Measurements from ENCODE around the gene SYNJ1. TPM values are rescaled to one million over a fixed set of nuclear protein-coding genes. Genes with fewer than 3 reads are reported as not detected.
A peak's percentile ranks its signal among the peaks of the same experiment; 100 is the strongest.

SYNJ1 gene
- total RNA-seq, 6 experiments from 2014 or later, result 5.6 to 8.7 (median 6.9) TPM

- intact Hi-C loops (cut with DNase I), result no loop called here
- TF ChIP-seq CTCF (IDR thresholded peaks at IDR 0.05) (no peak), POLR2A (IDR thresholded peaks at IDR 0.05) (no peak)
- Histone ChIP-seq H3K4me3 (no peak overlapping the region), H3K9me3 (no peaks in the 10 kb centered on the region), H3K36me3 (peaks cover 0 to 33% (median 2%) of the 10 kb centered on the region in 4 donors), H3K4me1 (peaks cover 0 to 4% (median 2%) of the 10 kb centered on the region in 4 donors), H3K27me3 (no peaks in the 10 kb centered on the region), H3K27ac (no peak overlapping the region)
- 96% methylated on average over 5 of the region's 6 CpGs for WGBS (ENCODE audit: insufficient coverage, low coverage, low lambda C conversion rate, missing lambda C conversion rate)
- ATAC-seq (no peak), DNase-seq (no peak)
Measured at GRCh38 chr21:32733356-32733755, 5.5 kb upstream of the SYNJ1 start.

- H3K4me3 ChIP-seq, result no peak overlapping the region
- H3K4me1 ChIP-seq, result peaks cover 0 to 4% (median 2%) of the 10 kb centered on the region in 4 donors
- 89% methylated on average over 3 of the region's 3 CpGs for WGBS (ENCODE audit: insufficient coverage, low coverage, low lambda C conversion rate, missing lambda C conversion rate)
- TF ChIP-seq CTCF (IDR thresholded peaks at IDR 0.05) (no peak), POLR2A (IDR thresholded peaks at IDR 0.05) (no peak)
- H3K27me3 ChIP-seq, result no peaks in the 10 kb centered on the region
- H3K36me3 ChIP-seq, result peaks cover 0 to 25% (median 2%) of the 10 kb centered on the region in 4 donors
- H3K27ac ChIP-seq, result no peak overlapping the region
- ATAC-seq, result no peak
- DNase-seq, result no peak
- H3K9me3 ChIP-seq, result no peaks in the 10 kb centered on the region
- intact Hi-C loops (cut with DNase I), result no loop called here
Measured at GRCh38 chr21:32732544-32732943, 4.7 kb upstream of the SYNJ1 start.

- H3K36me3 ChIP-seq, result peaks cover 0 to 2% (median 0%) of the 10 kb centered on the region in 4 donors
- H3K27ac ChIP-seq, result peak overlapping the region in 2 of 3 donors; percentile 1 to 87
- TF ChIP-seq POLR2A (IDR thresholded peaks at IDR 0.05), result no peak
- no peak for TF ChIP-seq CTCF (IDR thresholded peaks at IDR 0.05)
- no peaks in the 10 kb centered on the region for H3K9me3 ChIP-seq
- 47% methylated on average over 3 of the region's 3 CpGs for WGBS (ENCODE audit: insufficient coverage, low coverage, low lambda C conversion rate, missing lambda C conversion rate)
- peak overlapping the region; percentile 87 to 95 (median 95) for H3K4me3 ChIP-seq
- peaks cover 0 to 13% (median 2%) of the 10 kb centered on the region in 4 donors for H3K4me1 ChIP-seq
- DNase-seq (no peak), ATAC-seq (no peak)
- H3K27me3 ChIP-seq, result no peaks in the 10 kb centered on the region
- intact Hi-C loops (cut with DNase I), result no loop called here
Measured at GRCh38 chr21:32728848-32729247, 1.0 kb upstream of the SYNJ1 start.

GRCh38 chr21:32728456-32728839 is 635 bp upstream of the SYNJ1 start:
- no peak for TF ChIP-seq POLR2A (IDR thresholded peaks at IDR 0.05)
- TF ChIP-seq CTCF (IDR thresholded peaks at IDR 0.05), result no peak
- Histone ChIP-seq H3K27me3 (no peaks in the 10 kb centered on the region), H3K4me3 (peak overlapping the region; percentile 87 to 95 (median 95)), H3K4me1 (peaks cover 0 to 13% (median 2%) of the 10 kb centered on the region in 4 donors), H3K9me3 (no peaks in the 10 kb centered on the region), H3K27ac (peak overlapping the region; percentile 1 to 87 (median 81)), H3K36me3 (no peaks in the 10 kb centered on the region)
- WGBS (ENCODE audit: insufficient coverage, low coverage, low lambda C conversion rate, missing lambda C conversion rate), result 2% methylated on average over 8 of the region's 13 CpGs
- ATAC-seq (no peak), DNase-seq (no peak)
- intact Hi-C loops (cut with DNase I), result no loop called here

Data from right lobe of liver (tissue), 6 donors.